Measurements from ENCODE around the gene RERE.

Gene RERE

DNA sequence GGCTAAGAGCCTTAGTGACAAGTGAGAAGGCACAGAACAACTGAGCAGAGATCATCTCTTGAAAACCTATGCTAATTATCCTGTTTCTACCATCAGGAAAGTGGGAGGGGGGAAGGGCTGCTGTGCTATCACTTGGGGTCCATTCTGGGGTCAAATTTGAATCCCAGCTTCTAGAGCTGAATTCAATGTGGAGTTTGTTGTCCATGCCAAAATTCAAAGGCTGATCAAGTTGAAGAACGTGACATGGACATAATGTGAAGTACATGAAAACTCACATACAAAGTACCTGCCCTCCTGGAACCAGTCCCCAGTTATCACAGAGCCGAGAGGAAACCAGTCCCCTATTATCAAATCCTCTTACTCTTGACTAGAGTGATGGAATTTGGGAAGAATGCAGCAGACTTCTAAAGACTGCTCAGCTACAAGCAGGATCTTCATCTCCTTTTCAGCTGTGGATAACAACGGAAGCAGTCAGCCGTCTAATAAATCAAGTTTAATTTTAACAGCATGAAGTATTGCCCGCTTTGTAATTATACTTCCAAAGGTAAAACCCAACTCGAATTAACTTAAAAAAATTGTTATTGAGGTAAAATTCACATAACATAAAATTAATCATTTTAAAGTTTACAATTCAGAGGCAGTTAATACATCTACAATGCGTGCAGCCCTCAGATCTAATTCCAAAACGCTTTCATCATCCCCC lies 421.2 kb downstream of the RERE start:
- no peak overlapping the region for H3K4me3 ChIP-seq
- no peaks in the 10 kb centered on the region for H3K36me3 ChIP-seq (replicated peaks)
- no peaks in the 10 kb centered on the region for H3K9me3 ChIP-seq
- in situ Hi-C loops (cut with MboI; ENCODE audit: low sequenced_read_pairs): no loop called here
- DNase-seq (ENCODE audit: low spot score in 2 of 2): no peak
- H3K4me1 ChIP-seq: peaks cover 6% of the 10 kb centered on the region; the same call in 1 of the 2 replicates
- no peaks in the 10 kb centered on the region for H3K27me3 ChIP-seq (ENCODE audit: low read depth)

GRCh38 chr1:8395433-8395866 lies 422.0 kb downstream of the RERE start:
- Histone ChIP-seq H3K4me1 (peaks cover 6% of the 10 kb centered on the region; the same call in 1 of the 2 replicates), H3K27me3 (ENCODE audit: low read depth) (no peaks in the 10 kb centered on the region), H3K4me3 (no peak overlapping the region), H3K9me3 (no peaks in the 10 kb centered on the region), H3K36me3 (replicated peaks) (no peaks in the 10 kb centered on the region)
- DNase-seq (ENCODE audit: low spot score in 2 of 2): no peak
- in situ Hi-C loops (cut with MboI; ENCODE audit: low sequenced_read_pairs): no loop called here

DNA sequence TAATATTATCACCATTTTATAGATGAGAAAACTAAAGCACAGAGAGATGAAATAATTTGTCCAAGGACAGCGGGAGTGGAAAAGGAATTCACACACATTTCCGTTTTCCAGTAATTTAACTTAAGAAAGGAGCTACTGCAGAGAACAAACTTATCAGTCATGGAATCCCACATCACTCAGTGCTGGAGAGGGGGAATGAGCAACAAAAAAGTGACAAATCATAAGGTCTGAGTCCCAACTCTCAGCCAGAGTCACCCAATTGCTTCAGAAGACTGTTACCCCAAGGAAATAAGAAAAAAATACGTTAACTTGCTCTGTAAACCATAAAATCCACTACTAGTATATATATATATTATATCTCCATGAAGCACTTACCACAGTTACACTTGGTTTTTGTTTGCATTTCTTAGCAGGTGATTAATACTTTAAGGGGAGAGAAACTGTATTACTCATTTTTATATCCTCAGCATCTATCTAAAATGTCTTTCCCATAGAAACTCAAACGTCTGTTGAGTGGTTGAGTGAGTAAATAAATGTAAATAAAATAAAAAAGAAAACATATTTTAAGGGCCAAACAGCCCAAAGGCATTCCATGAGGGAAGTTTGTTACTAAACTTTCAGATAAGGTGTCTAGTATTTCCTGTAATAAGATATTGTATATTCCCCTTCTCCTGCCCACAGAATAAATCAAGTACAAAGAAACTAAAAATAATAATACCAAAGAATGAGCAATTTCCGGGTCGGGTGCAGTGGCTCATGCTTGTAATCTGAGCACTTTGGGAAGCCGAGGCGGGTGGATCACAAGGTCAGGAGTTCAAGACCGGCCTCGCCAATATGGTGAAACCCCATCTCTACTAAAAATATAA lies 422.8 kb downstream of the RERE start:
- H3K36me3 ChIP-seq (replicated peaks): no peaks in the 10 kb centered on the region
- DNase-seq (ENCODE audit: low spot score in 2 of 2): no peak
- no peaks in the 10 kb centered on the region for H3K27me3 ChIP-seq (ENCODE audit: low read depth)
- peaks cover 6% of the 10 kb centered on the region; the same call in 1 of the 2 replicates for H3K4me1 ChIP-seq
- no peak overlapping the region for H3K4me3 ChIP-seq
- H3K9me3 ChIP-seq: no peaks in the 10 kb centered on the region
- in situ Hi-C loops (cut with MboI; ENCODE audit: low sequenced_read_pairs): no loop called here

- H3K27me3 ChIP-seq (ENCODE audit: low read depth): no peaks in the 10 kb centered on the region
- no peak for DNase-seq (ENCODE audit: low spot score in 2 of 2)
- H3K4me1 ChIP-seq: peaks cover 6% of the 10 kb centered on the region; the same call in 1 of the 2 replicates
- in situ Hi-C loops (cut with MboI; ENCODE audit: low sequenced_read_pairs): no loop called here
- H3K36me3 ChIP-seq (replicated peaks): no peaks in the 10 kb centered on the region
- H3K9me3 ChIP-seq: no peaks in the 10 kb centered on the region
- H3K4me3 ChIP-seq: no peak overlapping the region
Observed at GRCh38 chr1:8392522-8392921, 424.9 kb downstream of the RERE start.

- H3K4me3 ChIP-seq: no peak overlapping the region
- no peaks in the 10 kb centered on the region for H3K9me3 ChIP-seq
- H3K36me3 ChIP-seq (replicated peaks): no peaks in the 10 kb centered on the region
- DNase-seq (ENCODE audit: low spot score in 2 of 2): no peak
- no peaks in the 10 kb centered on the region for H3K4me1 ChIP-seq
- H3K27me3 ChIP-seq (ENCODE audit: low read depth): no peaks in the 10 kb centered on the region
- in situ Hi-C loops (cut with MboI; ENCODE audit: low sequenced_read_pairs): no loop called here
Observed at GRCh38 chr1:8390707-8391106, 426.7 kb downstream of the RERE start.

DNA sequence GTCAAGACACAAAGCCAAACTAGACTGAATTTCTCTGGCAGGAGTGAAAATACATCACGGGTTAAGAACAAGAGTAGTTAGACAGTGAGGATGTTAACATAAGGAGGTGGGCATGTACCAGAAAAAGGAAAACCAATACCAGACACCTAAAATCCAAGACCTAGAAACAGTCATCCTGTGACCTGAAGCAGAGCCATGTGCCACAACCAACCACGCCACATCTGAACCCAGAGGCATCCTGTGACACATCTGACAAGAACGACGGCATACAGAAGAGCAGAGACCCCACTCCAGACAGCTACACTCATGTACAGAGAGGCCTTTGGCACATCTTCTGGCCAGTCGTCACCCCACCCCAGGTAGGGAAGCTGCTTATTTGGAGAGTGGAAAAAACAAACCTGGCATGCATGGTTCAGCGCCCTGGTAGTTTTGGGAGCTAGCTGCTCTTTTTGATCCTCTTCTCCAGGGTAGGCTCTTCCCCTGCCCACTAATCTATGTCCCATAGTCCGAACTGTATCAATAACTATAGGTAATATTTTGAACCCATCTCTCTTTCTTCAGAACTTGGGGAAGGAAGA lies 427.4 kb downstream of the RERE start:
- in situ Hi-C loops (cut with MboI; ENCODE audit: low sequenced_read_pairs): no loop called here
- H3K36me3 ChIP-seq (replicated peaks): no peaks in the 10 kb centered on the region

GRCh38 chr1:8388732-8389562 lies 428.5 kb downstream of the RERE start:
- no peaks in the 10 kb centered on the region for H3K27me3 ChIP-seq (ENCODE audit: low read depth)
- in situ Hi-C loops (cut with MboI; ENCODE audit: low sequenced_read_pairs): no loop called here
- H3K4me3 ChIP-seq: no peak overlapping the region
- DNase-seq (ENCODE audit: low spot score in 2 of 2): no peak
- no peaks in the 10 kb centered on the region for H3K36me3 ChIP-seq (replicated peaks)
- H3K9me3 ChIP-seq: no peaks in the 10 kb centered on the region; the same call in 1 of the 2 replicates
- H3K4me1 ChIP-seq: no peaks in the 10 kb centered on the region

More for the DNA sequence above, 427.4 kb downstream of the RERE start:
- Histone ChIP-seq H3K9me3 (no peaks in the 10 kb centered on the region; the same call in 1 of the 2 replicates), H3K4me3 (no peak overlapping the region), H3K4me1 (no peaks in the 10 kb centered on the region), H3K27me3 (ENCODE audit: low read depth) (no peaks in the 10 kb centered on the region)
- no peak for DNase-seq (ENCODE audit: low spot score in 2 of 2)

DNA sequence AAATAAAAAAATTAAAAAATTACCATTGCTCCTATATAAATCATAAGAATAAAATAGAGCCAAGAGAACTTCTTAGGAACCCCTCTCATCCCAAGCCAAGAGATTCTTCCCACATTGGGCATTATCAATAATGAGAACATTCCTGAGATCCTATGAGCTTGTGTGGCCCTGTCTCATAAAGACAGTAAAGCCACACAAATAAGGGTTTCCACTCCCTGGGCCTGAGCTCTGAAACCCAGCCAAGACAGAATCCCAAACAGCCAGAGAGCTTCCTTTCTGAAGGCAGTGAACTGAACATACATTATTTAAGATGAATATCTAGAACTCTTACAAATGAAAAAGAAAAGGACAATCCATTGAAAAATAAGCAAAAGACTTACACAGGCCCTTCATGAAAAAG lies 431.2 kb downstream of the RERE start:
- no peaks in the 10 kb centered on the region for H3K27me3 ChIP-seq (ENCODE audit: low read depth)
- H3K36me3 ChIP-seq (replicated peaks): no peaks in the 10 kb centered on the region; the same call in 1 of the 2 replicates
- H3K4me3 ChIP-seq: no peak overlapping the region
- in situ Hi-C loops (cut with MboI; ENCODE audit: low sequenced_read_pairs): no loop called here
- H3K4me1 ChIP-seq: no peaks in the 10 kb centered on the region
- no peaks in the 10 kb centered on the region; the same call in 1 of the 2 replicates for H3K9me3 ChIP-seq
- DNase-seq (ENCODE audit: low spot score in 2 of 2): no peak

DNA sequence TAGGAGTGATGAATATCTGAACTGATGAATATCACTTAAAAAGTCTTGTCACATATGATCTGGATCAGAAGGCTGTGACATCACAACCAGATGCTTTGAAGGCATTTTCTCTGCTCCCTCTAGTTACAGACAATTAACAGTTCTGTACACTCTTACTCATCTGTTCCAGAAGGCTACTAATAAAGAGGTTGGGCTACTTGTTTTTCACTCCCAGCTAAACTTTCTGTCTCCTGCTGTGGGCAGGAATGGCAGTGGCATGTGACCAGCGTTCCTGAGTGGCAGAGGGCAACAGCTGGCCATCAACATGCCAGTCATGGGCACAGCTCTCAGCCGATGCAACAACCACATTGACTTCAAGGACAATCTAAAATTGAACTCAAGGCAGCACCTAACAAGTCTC lies 432.9 kb downstream of the RERE start:
- no peak overlapping the region for H3K4me3 ChIP-seq
- DNase-seq (ENCODE audit: low spot score in 2 of 2): no peak
- no peaks in the 10 kb centered on the region for H3K27me3 ChIP-seq (ENCODE audit: low read depth)
- H3K36me3 ChIP-seq (replicated peaks): no peaks in the 10 kb centered on the region; the same call in 1 of the 2 replicates
- no peaks in the 10 kb centered on the region; the same call in 1 of the 2 replicates for H3K9me3 ChIP-seq
- no peaks in the 10 kb centered on the region for H3K4me1 ChIP-seq
- in situ Hi-C loops (cut with MboI; ENCODE audit: low sequenced_read_pairs): no loop called here

- H3K36me3 ChIP-seq (replicated peaks): no peaks in the 10 kb centered on the region; the same call in 1 of the 2 replicates
- H3K27me3 ChIP-seq (ENCODE audit: low read depth): no peaks in the 10 kb centered on the region
- in situ Hi-C loops (cut with MboI; ENCODE audit: low sequenced_read_pairs): no loop called here
- H3K9me3 ChIP-seq: no peaks in the 10 kb centered on the region; the same call in 1 of the 2 replicates
- DNase-seq (ENCODE audit: low spot score in 2 of 2): no peak
- H3K4me1 ChIP-seq: no peaks in the 10 kb centered on the region
- H3K4me3 ChIP-seq: no peak overlapping the region
Observed at GRCh38 chr1:8384088-8384487, 433.4 kb downstream of the RERE start.

DNA sequence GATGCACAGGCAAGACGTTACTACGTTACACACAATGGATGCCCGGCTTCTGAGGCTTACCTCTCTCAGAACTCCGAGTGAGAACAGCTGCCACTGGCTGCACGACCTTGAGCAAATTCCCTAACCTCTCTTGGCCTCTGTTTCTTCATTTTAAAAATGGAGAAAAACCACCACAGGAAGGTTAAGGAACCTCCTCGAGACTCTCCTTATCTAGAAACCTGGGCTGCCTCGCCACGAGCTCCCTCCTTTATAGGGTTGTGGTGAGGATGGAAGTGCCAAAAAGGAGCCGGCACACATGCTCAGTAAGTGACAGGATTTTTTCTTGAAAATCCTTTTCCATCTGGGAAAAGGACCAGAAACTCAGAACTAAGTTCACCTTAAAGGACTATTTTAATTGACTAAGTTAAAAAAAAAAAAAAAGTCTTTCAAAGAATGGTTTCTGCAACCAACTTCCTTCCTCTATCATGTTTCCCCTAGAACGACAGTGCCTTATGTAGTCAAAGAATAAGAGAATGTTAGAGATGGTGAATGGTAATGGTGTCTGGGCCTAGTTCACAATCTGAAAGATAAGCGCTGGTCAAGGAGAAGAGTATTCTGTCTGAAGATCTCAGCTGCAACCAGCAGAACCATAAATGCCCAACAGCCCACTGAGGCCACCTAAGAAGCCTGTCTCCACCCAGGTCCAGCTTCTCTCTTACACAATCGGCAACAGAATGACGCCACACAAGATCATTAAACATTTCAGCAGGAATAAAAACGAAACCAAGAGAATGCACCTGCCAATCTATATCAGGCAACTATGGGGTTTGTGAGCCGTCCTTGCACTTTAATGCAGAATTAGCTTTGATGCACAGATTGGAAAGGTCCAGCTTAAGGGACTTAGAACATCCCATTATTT lies 434.6 kb downstream of the RERE start:
- H3K9me3 ChIP-seq: no peaks in the 10 kb centered on the region; the same call in 1 of the 2 replicates
- H3K36me3 ChIP-seq (replicated peaks): no peaks in the 10 kb centered on the region; the same call in 1 of the 2 replicates
- in situ Hi-C loops (cut with MboI; ENCODE audit: low sequenced_read_pairs): no loop called here
- DNase-seq (ENCODE audit: low spot score in 2 of 2): no peak
- H3K4me1 ChIP-seq: peaks cover 5% of the 10 kb centered on the region
- H3K27me3 ChIP-seq (ENCODE audit: low read depth): no peaks in the 10 kb centered on the region
- no peak overlapping the region for H3K4me3 ChIP-seq

DNA sequence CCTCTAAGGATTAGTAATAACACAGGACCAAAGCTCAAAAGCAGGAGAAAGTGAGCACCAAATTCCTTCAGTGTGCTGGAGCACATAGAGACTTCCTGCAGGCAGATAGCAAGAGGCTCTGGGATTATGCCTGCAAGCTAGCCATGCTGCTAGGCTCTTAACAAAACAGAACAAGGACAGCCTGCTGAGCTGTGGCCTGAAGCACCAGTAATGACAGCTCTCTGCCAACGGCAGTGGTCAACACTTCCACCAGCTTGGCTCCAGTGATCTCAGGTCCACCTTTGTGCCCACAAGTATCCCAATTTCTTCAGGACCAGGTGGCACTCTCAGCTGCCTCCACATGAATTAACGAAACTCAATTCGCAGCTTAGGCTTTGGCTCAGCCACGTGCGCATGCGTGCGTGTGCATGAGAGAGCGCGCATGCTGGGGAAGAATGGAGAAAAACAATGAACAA lies 435.4 kb downstream of the RERE start:
- H3K9me3 ChIP-seq: no peaks in the 10 kb centered on the region; the same call in 1 of the 2 replicates
- H3K4me3 ChIP-seq: no peak overlapping the region
- peaks cover 6% of the 10 kb centered on the region for H3K4me1 ChIP-seq
- no peak for DNase-seq (ENCODE audit: low spot score in 2 of 2)
- H3K27me3 ChIP-seq (ENCODE audit: low read depth): no peaks in the 10 kb centered on the region
- in situ Hi-C loops (cut with MboI; ENCODE audit: low sequenced_read_pairs): no loop called here
- H3K36me3 ChIP-seq (replicated peaks): no peaks in the 10 kb centered on the region; the same call in 1 of the 2 replicates
